OCI-LY1 (cell line): ENCODE results near the gene TUBG1.

Experiments used
- H2AFZ ChIP-seq: fragments of 200-600 bp; sonication (generic), shearing (Covaris generic); 2 replicates; pipeline ENCODE4 v1.6.0; 2014; ENCODE audit warnings: antibody characterized with exemption, mild to moderate bottlenecking, low read length
- H3F3A ChIP-seq: fragments of 200-600 bp; sonication (generic), shearing (Covaris generic); 2 replicates; pipeline ENCODE4 v1.6.0; 2014; ENCODE audit warnings: mild to moderate bottlenecking, antibody characterized with exemption, low read length, moderate library complexity; ENCODE audit not compliant: insufficient read depth
- H3K27ac ChIP-seq: fragments of 200-600 bp; sonication (generic); 2 replicates; pipeline ENCODE4 v1.5.1; 2014; ENCODE audit warnings: low read length, mixed run types, mild to moderate bottlenecking, low read depth; ENCODE audit not compliant: poor library complexity, severe bottlenecking
- H3K27me3 ChIP-seq: fragments of 200-600 bp; sonication (generic); 2 replicates; pipeline ENCODE4 v1.6.0; 2014; ENCODE audit warnings: antibody characterized with exemption, mild to moderate bottlenecking, low read length, moderate library complexity; ENCODE audit not compliant: insufficient read depth
- H3K36me3 ChIP-seq: fragments of 200-600 bp; sonication (generic); 2 replicates; pipeline ENCODE4 v1.6.1; 2014; ENCODE audit warnings: mild to moderate bottlenecking, antibody characterized with exemption, low read length, moderate library complexity, mixed read lengths; ENCODE audit not compliant: insufficient read depth
- H3K4me1 ChIP-seq: fragments of 200-600 bp; sonication (generic); 2 replicates; pipeline ENCODE4 v1.5.1; 2014; ENCODE audit warnings: mild to moderate bottlenecking, low read length, moderate library complexity; ENCODE audit not compliant: insufficient read depth, severe bottlenecking
- H3K4me2 ChIP-seq: fragments of 200-600 bp; sonication (generic), shearing (Covaris generic); 2 replicates; pipeline ENCODE4 v1.6.1; 2014; ENCODE audit warnings: low read length
- H3K4me3 ChIP-seq: fragments of 200-600 bp; sonication (generic); 2 replicates; pipeline ENCODE4 v1.5.1; 2014; ENCODE audit warnings: low read length, low read depth, mild to moderate bottlenecking, mixed read lengths; ENCODE audit not compliant: poor library complexity, severe bottlenecking
- H3K79me2 ChIP-seq: fragments of 200-600 bp; shearing (Covaris generic); 2 replicates; pipeline ENCODE4 v1.6.1; 2016; ENCODE audit warnings: mixed run types, low read length, mixed read lengths; ENCODE audit not compliant: insufficient read depth
- H3K9ac ChIP-seq: fragments of 200-600 bp; sonication (generic), shearing (Covaris generic); 2 replicates; pipeline ENCODE4 v1.6.1; 2014; ENCODE audit warnings: mild to moderate bottlenecking, low read length, mixed read lengths
- H3K9me2 ChIP-seq: fragments of 200-600 bp; sonication (generic), shearing (Covaris generic); 2 replicates; pipeline ENCODE4 v1.6.1; 2014; ENCODE audit warnings: low read depth, mild to moderate bottlenecking, low read length, mixed read lengths
- H3K9me3 ChIP-seq: fragments of 200-600 bp; shearing (Covaris generic); 2 replicates; pipeline ENCODE4 v1.6.1; 2014; ENCODE audit warnings: low read length, mixed read lengths
- H4K20me1 ChIP-seq: fragments of 200-600 bp; sonication (generic), shearing (Covaris generic); 2 replicates; pipeline ENCODE4 v1.6.0; 2016; ENCODE audit warnings: mild to moderate bottlenecking, low read length; ENCODE audit not compliant: insufficient read depth
- EZH2 ChIP-seq: fragments of 200-600 bp; sonication (generic), shearing (Covaris generic); IDR thresholded peaks from 2 replicates; pipeline ENCODE4 v1.8.0; 2017; ENCODE audit warnings: borderline replicate concordance, mixed run types, mild to moderate bottlenecking, antibody characterized with exemption, low read length, moderate library complexity, mixed read lengths
- TF ChIP-seq, protein P1 (sequence below): fragments of 200-600 bp; sonication (generic), shearing (Covaris generic); IDR thresholded peaks from 2 replicates; pipeline ENCODE4 v1.5.1; 2017; ENCODE audit warnings: mild to moderate bottlenecking, antibody characterized with exemption, low read length, moderate library complexity, mixed read lengths

Gene TUBG1

DNA sequence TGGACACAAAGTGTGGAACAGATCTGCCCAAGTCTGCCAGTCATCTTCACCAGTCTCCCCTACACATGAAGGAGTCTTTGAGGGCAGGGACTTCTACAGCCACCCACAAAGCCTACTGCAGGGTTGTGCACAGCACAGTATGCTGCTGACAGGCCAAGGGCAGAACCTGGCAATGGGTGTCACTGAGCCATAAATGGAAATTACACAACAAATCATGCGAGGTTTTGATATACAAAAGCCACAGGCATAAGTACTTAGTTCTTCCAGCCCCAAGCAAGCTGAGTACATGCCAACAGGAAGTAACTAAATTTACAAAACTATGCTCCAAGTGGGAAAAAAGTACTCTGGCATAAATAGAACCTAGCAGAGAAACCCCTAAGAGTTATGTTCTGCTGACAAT, 24.1 kb upstream of the TUBG1 start:
- Histone ChIP-seq H4K20me1 (no peaks in the 10 kb centered on the region), H2AFZ (no peak overlapping the region), H3K4me1 (peaks cover 15% of the 10 kb centered on the region), H3K27ac (no peak overlapping the region), H3K9me2 (no peaks in the 10 kb centered on the region), H3K27me3 (no peaks in the 10 kb centered on the region), H3K4me3 (no peak overlapping the region), H3K9ac (no peak overlapping the region), H3K9me3 (no peaks in the 10 kb centered on the region), H3K36me3 (peaks cover 96% of the 10 kb centered on the region), H3K4me2 (no peak overlapping the region), H3K79me2 (no peaks in the 10 kb centered on the region), H3F3A (no peaks in the 10 kb centered on the region)
- TF ChIP-seq EZH2, result no peak

DNA sequence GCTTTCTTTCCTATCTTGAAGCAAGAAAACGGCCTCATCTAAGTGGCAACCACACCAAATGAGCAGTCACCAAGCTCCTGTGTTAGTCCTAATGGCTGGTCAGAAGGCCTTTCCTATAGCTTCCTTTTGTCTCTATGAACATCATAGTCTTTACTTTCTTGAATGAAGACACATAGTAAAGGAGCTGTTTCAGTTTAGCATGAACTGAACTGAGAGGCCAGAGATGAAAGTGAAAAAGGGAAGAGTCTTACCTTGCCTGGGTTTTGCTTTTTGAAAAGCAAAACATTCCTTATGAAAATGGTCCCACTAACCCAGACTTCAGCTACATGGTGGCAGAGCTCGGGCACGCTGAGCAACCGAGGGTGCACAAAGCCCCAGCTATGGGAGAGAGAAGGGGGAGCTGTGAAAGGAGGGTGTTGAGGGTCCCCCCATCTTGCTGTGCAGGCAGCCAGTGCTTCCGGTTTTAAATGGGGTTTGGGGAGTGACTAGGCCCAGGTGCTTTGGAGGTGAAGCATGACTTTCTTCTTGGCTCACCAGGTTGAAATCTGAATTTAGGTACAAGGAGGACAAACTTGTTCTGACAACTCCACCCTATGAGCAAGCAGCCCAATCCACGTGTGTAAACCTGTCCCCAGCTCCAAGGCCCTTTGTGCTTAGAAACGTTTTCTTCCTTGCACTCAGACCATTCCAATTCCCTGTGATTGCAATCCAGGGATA, 22.8 kb upstream of the TUBG1 start:
- TF ChIP-seq EZH2, result no peak
- TF ChIP-seq, protein P1, sequence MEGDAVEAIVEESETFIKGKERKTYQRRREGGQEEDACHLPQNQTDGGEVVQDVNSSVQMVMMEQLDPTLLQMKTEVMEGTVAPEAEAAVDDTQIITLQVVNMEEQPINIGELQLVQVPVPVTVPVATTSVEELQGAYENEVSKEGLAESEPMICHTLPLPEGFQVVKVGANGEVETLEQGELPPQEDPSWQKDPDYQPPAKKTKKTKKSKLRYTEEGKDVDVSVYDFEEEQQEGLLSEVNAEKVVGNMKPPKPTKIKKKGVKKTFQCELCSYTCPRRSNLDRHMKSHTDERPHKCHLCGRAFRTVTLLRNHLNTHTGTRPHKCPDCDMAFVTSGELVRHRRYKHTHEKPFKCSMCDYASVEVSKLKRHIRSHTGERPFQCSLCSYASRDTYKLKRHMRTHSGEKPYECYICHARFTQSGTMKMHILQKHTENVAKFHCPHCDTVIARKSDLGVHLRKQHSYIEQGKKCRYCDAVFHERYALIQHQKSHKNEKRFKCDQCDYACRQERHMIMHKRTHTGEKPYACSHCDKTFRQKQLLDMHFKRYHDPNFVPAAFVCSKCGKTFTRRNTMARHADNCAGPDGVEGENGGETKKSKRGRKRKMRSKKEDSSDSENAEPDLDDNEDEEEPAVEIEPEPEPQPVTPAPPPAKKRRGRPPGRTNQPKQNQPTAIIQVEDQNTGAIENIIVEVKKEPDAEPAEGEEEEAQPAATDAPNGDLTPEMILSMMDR, result no peak
- H3K27ac ChIP-seq, result peak overlapping the region; percentile 32
- no peak overlapping the region for H2AFZ ChIP-seq
- peaks cover 99% of the 10 kb centered on the region for H3K36me3 ChIP-seq
- no peaks in the 10 kb centered on the region for H3K9me3 ChIP-seq
- no peaks in the 10 kb centered on the region for H3F3A ChIP-seq
- no peak overlapping the region for H3K4me3 ChIP-seq
- H3K9me2 ChIP-seq, result no peaks in the 10 kb centered on the region
- no peaks in the 10 kb centered on the region for H3K27me3 ChIP-seq
- H4K20me1 ChIP-seq, result no peaks in the 10 kb centered on the region
- no peaks in the 10 kb centered on the region for H3K79me2 ChIP-seq
- H3K4me2 ChIP-seq, result no peak overlapping the region
- H3K4me1 ChIP-seq, result peaks cover 15% of the 10 kb centered on the region
- H3K9ac ChIP-seq, result no peak overlapping the region; the same call in 1 of the 2 replicates

- TF ChIP-seq EZH2, result no peak
- TF ChIP-seq, protein P1, result no peak
- Histone ChIP-seq H3K4me2 (no peak overlapping the region), H3K27ac (no peak overlapping the region), H3K4me1 (peaks cover 15% of the 10 kb centered on the region), H3K4me3 (no peak overlapping the region), H3K9me3 (no peaks in the 10 kb centered on the region), H3K36me3 (peaks cover 71% of the 10 kb centered on the region), H3K9me2 (no peaks in the 10 kb centered on the region), H2AFZ (no peak overlapping the region), H3K79me2 (no peaks in the 10 kb centered on the region), H3F3A (no peaks in the 10 kb centered on the region), H3K27me3 (no peaks in the 10 kb centered on the region), H3K9ac (no peak overlapping the region), H4K20me1 (no peaks in the 10 kb centered on the region)
These were observed 18.6 kb upstream of the TUBG1 start for GRCh38 chr17:42590886-42591285.

- peaks cover 15% of the 10 kb centered on the region for H3K4me1 ChIP-seq
- peaks cover 66% of the 10 kb centered on the region for H3K36me3 ChIP-seq
- TF ChIP-seq, protein P1, result no peak
- no peak for TF ChIP-seq EZH2
- H2AFZ ChIP-seq, result no peak overlapping the region
- H3K4me2 ChIP-seq, result no peak overlapping the region
- no peaks in the 10 kb centered on the region for H3F3A ChIP-seq
- H4K20me1 ChIP-seq, result no peaks in the 10 kb centered on the region
- H3K27ac ChIP-seq, result no peak overlapping the region
- no peak overlapping the region for H3K4me3 ChIP-seq
- no peak overlapping the region for H3K9ac ChIP-seq
- no peaks in the 10 kb centered on the region for H3K79me2 ChIP-seq
- H3K27me3 ChIP-seq, result no peaks in the 10 kb centered on the region
- H3K9me3 ChIP-seq, result no peaks in the 10 kb centered on the region
- no peaks in the 10 kb centered on the region for H3K9me2 ChIP-seq
These were observed 18.1 kb upstream of the TUBG1 start for GRCh38 chr17:42591411-42591810.
